GM12865 (cell line): ENCODE results near the gene CACNA2D2.

Experiments
- DNase-seq: peaks from one replicate; pipeline ENCODE4 v3.0.0; 2010; ENCODE audit warnings: low read depth
- H3K4me3 ChIP-seq: 2 replicates; pipeline ENCODE4 v1.5.1; 2011; ENCODE audit warnings: mild to moderate bottlenecking, low read depth, low read length, control low read depth
- CTCF ChIP-seq: IDR thresholded peaks from 2 replicates; pipeline ENCODE4 v1.5.1; 2011; ENCODE audit warnings: low read length, control low read depth, low read depth, inconsistent platforms; ENCODE audit not compliant: insufficient read depth; ENCODE audit errors: missing control alignments

The CACNA2D2 gene

GRCh38 chr3:50345586-50346234 is 157.7 kb downstream of the CACNA2D2 start, which contains the start of gene ZMYND10:
Gene ZMYND10, minus strand, starts transcription at chr3:50345732. Its CDS starts 153 bp downstream, at chr3:50345579.
- no peak for TF ChIP-seq CTCF
- DNase-seq = peak; percentile 78
- H3K4me3 ChIP-seq = peak within 1 kb of the TSS; percentile 27

- no peak for TF ChIP-seq CTCF
- DNase-seq = no peak
- no peak overlapping the region for H3K4me3 ChIP-seq
These were observed 158.4 kb downstream of the CACNA2D2 start for GRCh38 chr3:50345008-50345407.

GRCh38 chr3:50342813-50343633 is 160.4 kb downstream of the CACNA2D2 start:
- no peak for DNase-seq
- no peak for TF ChIP-seq CTCF
- H3K4me3 ChIP-seq = no peak overlapping the region

GRCh38 chr3:50341996-50342650 is 161.3 kb downstream of the CACNA2D2 start:
- TF ChIP-seq CTCF = no peak
- H3K4me3 ChIP-seq = no peak overlapping the region
- no peak for DNase-seq

GRCh38 chr3:50341537-50341936 is 161.9 kb downstream of the CACNA2D2 start:
- H3K4me3 ChIP-seq = peak overlapping the region; percentile 96
- no peak for TF ChIP-seq CTCF
- DNase-seq = no peak

- DNase-seq = peak; percentile 92
- TF ChIP-seq CTCF = no peak
- H3K4me3 ChIP-seq = peak within 1 kb of the TSS; percentile 96
These were observed 162.7 kb downstream of the CACNA2D2 start, which contains the start of gene RASSF1 for GRCh38 chr3:50340448-50341329. Gene RASSF1, minus strand, starts transcription at chr3:50340836. Its CDS starts 31 bp downstream, at chr3:50340805.
